G401 (cell line): ENCODE results near the gene DOK6. TPM values are rescaled to one million over a fixed set of nuclear protein-coding genes. Genes with fewer than 3 reads are reported as not detected.

Experiments
- DNase-seq: peaks from one replicate; pipeline ENCODE4 v3.0.0-alpha.2; 2015; ENCODE audit warnings: low spot score
- in situ Hi-C: cut with HindIII; loops from 2 replicates; pipeline ENCODE4 v1.10.0; 2016; ENCODE audit warnings: low sequenced_read_pairs, mixed read lengths
- total RNA-seq: library from RNA; depleted of rRNA; stranded (reverse); fragments of >200 nt; shearing (Covaris generic); gene quantifications from 2 replicates; pipeline ENCODE4 v1.2.3, GENCODE V29; 2014

Gene DOK6
- total RNA-seq, 1 experiment from 2014 or later = 0.10 TPM

DNA sequence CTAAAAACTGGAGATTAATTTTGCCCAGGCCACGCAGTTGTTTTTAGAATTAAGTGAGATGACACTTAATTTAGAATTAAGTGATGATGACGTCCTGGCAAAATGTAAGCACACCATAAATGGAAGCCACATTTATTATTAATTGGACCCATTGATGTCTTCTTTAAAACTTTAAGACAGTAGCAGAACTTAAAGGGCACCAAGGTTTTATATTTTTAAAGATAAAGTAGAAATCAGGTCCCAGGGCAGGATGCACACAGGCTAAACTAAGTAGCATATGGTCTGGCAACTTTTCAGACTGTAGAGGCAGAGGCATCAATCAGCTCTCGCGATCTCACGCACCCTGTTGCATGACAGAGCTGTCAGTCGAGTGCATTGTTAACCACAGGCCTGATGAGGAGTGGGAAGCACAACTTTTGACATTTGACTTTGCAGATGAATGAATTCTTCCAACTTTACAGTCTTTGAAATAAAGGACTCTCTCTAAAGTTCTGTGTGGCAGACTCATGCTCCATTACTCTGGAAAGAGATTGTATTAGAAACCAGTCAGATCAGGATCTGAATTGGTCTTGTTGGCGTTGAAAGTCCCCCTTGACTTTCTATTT, 314.6 kb downstream of the DOK6 start:
- in situ Hi-C loops = no loop called here
- DNase-seq = no peak

- no peak for DNase-seq
- in situ Hi-C loops = no loop called here
These were observed 316.9 kb downstream of the DOK6 start for GRCh38 chr18:69717586-69717985.

- no peak for DNase-seq
- in situ Hi-C loops = no loop called here
These were observed 318.3 kb downstream of the DOK6 start for GRCh38 chr18:69718912-69719547.

- in situ Hi-C loops = no loop called here
- DNase-seq = no peak
These were observed 319.7 kb downstream of the DOK6 start for GRCh38 chr18:69720422-69720821.

- in situ Hi-C loops = no loop called here
- DNase-seq = no peak
These were observed 322.7 kb downstream of the DOK6 start for GRCh38 chr18:69723434-69723833.

DNA sequence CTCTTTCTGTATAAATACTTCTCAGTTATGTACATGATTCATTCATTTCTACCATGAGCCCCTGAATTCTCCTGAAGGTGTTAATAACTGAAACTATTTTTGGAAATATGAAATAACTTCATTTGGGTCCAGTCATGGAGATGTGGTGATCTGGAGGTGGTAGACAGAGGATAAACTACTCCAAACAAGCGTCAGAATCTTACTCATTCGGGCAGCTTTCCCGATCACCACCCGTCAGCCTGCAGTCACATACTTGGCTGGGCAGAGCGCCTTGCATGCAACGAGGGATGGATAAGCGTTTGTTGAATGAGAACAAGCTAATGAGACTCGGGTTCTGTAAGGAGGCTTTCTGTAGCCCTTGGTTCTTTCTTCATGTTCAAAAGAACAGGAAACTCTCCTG, 324.3 kb downstream of the DOK6 start:
- DNase-seq = no peak
- in situ Hi-C loops = no loop called here

GRCh38 chr18:69725855-69726508, 325.3 kb downstream of the DOK6 start:
- DNase-seq = no peak
- in situ Hi-C loops = no loop called here

GRCh38 chr18:69727912-69728572, 327.4 kb downstream of the DOK6 start:
- no peak for DNase-seq
- in situ Hi-C loops = no loop called here

DNA sequence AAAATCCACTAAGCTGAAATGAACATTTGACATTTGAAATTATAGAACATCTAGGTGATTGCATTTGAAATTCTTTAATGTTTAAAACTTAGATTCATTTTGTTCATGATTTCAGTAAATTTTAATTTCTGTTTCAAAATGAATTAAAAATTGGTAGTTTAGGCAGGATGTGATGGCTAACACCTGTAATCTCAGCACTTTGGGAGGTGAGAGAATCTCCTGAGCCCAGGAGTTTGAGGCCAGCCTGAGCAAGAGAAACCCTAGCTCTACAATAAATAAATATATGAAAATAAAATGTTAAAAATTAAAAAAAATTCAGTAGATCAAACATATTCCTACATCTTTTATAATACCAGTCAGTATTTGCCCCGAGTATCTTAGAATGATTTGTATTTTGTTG, 330.0 kb downstream of the DOK6 start:
- DNase-seq = no peak
- in situ Hi-C loops = no loop called here

DNA sequence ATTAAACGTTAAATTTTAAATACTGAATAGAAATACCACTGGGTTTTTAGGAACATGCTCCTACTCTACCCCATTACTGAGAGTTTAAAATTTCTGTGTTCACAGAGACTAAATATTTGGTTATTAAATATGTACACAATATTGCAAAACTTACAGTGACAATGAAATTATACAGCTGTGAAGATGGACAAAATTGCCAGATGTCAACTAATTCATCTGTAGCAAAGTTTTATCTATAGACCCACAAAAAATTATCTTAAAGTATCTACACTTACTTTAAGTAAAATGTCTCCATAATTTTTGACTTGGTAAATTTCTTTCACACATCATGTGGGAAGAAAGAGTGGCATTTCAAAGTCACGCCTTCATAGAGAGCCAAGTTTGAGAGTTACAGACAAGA, 333.8 kb downstream of the DOK6 start:
- DNase-seq = no peak
- in situ Hi-C loops = no loop called here

DNA sequence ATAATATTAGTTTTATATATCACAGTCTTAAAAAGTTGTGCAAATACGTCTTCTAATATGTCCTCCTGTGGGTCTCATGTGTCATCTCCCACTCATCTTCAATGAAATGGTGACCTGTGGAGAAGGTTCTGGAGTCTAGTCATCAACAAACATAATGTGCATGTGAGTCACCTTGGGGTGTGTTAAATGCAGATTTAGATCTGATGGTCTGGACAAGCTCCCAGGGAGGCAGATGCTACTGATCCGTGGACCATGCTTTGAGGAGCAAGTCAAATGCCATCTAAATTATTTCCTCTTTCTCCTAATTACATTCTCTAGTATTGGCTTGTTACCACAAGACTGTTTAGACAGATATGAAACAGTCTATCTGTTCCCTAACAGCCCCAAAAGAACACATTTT, 336.0 kb downstream of the DOK6 start:
- in situ Hi-C loops = no loop called here
- DNase-seq = no peak

DNA sequence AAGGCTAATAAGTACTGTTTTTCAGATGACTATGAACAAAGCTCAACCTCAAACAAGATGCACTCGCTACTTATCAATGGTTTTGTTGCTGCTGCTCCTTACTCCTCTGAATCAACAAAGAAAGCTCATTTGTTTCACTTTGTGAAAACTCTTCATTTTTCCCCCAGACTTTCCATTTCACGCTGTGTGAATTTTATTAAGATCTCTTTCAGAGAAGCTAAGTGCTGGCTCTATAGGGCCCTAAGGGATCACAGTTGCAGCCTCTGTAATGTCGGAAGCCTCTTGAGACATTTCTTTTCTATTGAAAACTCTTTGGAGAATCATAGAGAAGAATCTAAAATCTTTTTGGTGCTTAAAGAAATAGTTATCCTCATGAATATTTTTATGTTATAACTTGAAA, 337.2 kb downstream of the DOK6 start:
- in situ Hi-C loops = no loop called here
- no peak for DNase-seq

- no peak for DNase-seq
- in situ Hi-C loops = no loop called here
These were observed 346.7 kb downstream of the DOK6 start for GRCh38 chr18:69747388-69747787.

GRCh38 chr18:69752737-69753380, 352.2 kb downstream of the DOK6 start:
- no peak for DNase-seq

DNA sequence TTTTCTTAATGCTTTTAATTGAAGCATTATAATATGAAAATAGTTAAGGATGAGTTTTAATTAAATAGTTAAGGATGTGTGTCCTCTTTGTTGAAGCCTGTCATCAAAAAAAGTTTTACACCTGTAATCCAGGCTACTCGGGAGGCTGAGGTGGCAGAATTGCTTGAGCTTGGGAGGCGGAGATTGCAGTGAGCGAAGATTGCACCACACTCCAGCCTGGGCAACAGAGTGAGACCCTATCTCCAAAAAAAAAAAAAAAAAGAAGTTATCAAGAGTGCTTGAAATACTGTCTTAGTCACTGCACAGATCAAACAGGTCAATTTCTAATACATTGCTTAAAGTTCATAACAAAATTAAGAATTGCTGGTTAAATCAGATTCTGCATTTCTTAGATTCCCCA, 353.4 kb downstream of the DOK6 start:
- in situ Hi-C loops = no loop called here
- no peak for DNase-seq

More at GRCh38 chr18:69752737-69753380, 352.2 kb downstream of the DOK6 start:
- in situ Hi-C loops = no loop called here

- DNase-seq = no peak
- in situ Hi-C loops = no loop called here
These were observed 354.4 kb downstream of the DOK6 start for GRCh38 chr18:69755041-69755440.

DNA sequence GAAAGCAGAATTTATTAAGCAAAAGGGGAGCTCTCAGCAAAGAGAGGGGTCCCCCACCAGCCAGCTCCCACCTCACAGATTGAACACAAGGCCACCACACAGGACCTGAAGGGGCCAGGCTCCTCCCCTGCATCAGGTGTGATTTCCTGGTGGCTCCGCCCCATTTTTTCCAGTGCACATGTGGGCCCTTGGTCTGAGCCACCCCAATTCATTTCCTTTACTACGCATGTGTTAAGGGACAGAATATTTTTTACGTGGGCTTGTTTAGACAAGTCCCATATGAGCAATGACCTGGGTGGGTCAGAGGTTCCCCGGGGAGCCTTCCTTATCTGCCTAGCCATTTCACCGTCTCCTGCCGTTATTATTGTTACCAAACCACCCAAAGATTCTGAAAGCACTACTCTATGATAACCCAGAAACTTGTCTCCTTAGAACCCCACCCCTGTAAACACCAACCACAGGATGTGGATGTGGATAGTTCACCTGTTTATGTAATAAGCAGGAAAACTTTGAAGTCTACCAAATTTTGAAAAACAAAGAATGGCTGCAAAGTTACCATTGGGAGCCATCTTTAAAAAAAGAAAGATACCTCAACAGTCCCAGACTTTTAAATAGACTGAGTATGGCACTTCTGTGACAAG, 355.3 kb downstream of the DOK6 start:
- in situ Hi-C loops = no loop called here
- no peak for DNase-seq

DNA sequence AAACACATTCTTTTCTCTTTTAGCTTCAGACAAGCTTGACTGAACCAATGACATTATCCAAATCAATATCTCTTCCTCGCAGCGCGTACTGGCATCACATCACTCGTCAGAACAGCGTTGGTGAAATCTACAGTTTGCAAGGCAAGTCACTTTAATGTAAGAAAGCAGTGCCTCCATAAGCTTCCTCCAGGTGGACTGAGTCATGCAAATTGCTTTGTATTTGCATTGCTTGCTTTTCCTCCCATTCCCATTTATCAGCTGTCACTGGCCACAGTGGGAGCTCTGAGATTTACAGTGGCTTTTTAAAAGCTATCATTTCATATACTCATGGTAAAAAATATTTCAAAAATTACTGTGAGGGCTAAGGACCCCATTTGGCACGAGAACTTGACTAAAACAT, 357.0 kb downstream of the DOK6 start:
- no peak for DNase-seq
- in situ Hi-C loops = no loop called here

- DNase-seq = no peak
- in situ Hi-C loops = no loop called here
These were observed 357.8 kb downstream of the DOK6 start for GRCh38 chr18:69758458-69758857.
